GM21423 (cell line): Measurements from ENCODE around the gene PDE4D.
A peak's percentile ranks its signal among the peaks of the same experiment; 100 is the strongest.
"Not testable (repeated sequence)": the region's sequence is repeated elsewhere in the genome, so short reads cannot be mapped to it uniquely, and the experiment has no call there.

ENCODE experiments used
- ATAC-seq: cut with Tn5 transposase; IDR thresholded peaks from one replicate; pipeline ENCODE4 v1.9.1; 2021; ENCODE audit warnings: mild to moderate bottlenecking, moderate library complexity; ENCODE audit not compliant: unreplicated experiment

The PDE4D gene

DNA sequence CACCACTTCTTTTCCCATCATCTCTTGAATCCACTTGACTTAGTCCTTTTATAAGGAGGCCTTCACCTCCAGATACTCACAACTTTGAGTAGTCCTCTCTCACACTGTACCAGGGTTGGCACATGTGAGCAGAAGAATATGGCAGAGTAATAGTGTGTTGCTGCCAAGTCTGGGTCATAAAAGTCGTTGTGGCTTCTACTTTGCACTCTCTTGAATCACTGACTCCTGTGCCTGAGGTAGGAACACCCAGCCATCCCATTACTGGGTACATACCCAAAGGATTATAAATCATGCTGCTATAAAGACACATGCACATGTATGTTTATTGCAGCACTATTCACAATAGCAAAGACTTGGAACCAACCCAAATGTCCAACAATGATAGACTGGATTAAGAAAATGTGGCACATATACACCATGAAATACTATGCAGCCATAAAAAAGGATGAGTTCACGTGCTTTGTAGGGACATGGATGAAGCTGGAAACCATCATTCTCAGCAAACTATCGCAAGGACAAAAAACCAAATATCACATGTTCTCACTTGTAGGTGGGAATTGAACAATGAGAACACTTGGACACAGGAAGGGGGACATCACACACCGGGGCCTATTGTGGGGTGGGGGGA is 145.4 kb downstream of the PDE4D start:
- not testable (repeated sequence) for ATAC-seq

DNA sequence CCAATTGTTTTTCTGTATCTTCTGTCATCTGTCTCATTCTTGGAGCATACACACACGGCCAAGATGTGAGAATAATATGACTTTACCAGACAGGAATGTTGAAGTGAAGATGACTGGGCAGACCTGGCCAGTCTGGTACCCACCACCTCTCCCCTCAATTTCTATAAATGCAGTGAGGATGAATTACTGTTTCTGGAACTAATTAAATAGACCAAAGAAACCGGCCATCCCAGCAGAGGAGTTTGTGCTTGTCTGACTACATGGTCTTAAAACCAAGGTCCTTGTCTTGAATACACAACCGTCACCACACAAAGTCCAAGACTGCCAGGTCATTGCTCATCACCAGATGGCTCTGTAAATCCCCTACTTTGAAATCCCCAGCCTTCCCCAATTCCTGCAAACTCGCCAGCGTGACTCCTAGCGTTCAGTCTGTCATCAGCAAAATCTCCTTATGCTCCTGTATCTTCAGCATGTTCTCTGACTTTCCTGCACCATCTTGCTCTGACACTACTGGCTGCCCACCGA is 147.2 kb downstream of the PDE4D start:
- ATAC-seq, result no peak

DNA sequence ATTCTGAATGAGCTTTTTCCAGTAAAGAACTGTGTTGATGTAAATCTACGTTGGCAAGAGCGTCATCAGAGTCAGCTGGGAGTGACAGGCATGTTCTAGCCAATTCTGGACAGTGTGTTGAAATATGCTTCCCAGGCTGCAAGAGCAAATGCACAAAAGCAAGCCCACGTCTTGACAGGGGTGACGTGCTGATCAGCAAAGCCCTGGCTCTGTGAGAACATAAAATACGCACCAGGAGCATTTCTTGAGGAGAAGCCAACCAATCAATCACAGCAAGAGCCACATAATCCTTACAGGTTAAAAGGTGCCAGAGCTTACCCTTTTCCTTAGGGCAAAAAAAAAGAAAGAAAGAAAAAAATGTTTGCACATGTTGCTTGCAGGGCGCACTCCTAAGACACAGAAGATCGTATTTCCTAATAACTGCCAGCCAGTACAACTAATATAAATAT is 148.1 kb downstream of the PDE4D start:
- ATAC-seq, result no peak

DNA sequence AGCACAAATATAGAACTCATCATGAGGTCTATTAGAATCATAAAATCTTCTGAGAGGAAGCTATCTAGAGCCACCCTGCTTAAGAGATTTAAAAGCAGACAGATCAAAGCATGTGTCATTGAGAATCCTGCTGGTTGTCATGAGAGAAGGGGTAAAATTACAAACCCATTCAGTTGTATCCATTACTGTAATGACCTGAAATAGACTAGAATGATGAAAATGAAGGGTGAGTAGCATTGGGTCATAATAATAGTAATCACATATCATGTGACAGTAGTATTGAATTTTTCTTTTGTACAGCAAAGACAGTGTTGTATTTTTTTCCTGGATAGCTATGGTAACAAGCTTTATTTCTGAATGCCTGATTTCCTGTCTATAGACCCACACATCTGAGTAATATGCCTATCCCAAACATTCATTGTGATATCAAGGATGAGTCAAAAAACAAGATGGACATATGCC is 149.0 kb downstream of the PDE4D start:
- no peak for ATAC-seq

DNA sequence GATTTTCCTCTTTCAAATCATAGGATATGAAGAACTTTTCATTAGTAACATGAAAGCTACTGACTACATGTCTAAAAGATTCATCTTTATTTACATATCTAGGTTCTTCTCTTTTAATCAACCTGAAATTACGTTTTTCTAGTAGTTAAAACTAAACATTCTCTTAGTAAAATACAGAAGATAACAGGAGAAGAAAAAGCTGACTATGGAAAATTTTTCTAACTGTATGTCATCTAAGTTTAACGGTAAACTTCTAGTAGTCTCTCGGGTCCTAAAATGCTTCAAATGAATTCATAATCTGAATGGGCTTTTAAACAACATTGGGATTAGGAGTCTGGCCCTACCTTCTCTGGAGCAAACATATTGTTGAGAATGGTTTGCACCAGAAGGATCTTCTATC is 151.9 kb downstream of the PDE4D start:
- no peak for ATAC-seq

DNA sequence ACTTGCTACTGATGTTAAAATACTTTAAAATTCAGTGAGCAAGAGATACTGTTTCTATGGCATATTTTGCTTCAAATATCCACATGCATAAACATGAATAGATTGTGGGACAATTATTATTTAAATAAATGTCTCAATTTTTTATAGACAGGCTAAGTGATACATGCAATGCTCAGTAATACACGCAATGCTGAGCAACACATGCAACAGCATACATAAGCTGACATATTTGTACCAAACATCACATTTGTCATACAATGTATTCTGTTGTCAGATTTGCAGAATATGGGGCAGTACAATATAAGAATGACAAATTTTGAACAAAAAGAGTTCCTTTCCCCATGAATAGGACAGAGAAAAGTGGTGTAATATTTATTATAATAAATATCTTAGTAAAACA is 155.5 kb downstream of the PDE4D start:
- no peak for ATAC-seq

DNA sequence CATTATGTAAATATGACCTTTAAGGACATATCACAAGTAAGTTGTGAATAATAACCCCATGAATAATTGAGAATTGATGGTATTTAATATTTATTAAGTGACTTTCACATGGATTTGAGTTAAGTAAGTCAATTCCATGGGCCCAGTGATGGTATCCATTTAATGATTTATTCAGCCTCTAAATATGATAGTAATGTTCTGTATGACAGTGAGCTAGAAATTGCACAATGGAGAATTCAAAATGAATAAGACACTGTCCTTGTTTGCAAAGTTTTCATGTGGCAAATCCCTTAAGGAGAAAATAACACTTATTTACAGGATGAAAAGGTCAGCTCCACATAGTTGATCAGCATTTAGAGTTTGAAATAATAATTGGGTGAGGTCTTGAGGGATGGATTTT is 160.7 kb downstream of the PDE4D start:
- ATAC-seq, result no peak

DNA sequence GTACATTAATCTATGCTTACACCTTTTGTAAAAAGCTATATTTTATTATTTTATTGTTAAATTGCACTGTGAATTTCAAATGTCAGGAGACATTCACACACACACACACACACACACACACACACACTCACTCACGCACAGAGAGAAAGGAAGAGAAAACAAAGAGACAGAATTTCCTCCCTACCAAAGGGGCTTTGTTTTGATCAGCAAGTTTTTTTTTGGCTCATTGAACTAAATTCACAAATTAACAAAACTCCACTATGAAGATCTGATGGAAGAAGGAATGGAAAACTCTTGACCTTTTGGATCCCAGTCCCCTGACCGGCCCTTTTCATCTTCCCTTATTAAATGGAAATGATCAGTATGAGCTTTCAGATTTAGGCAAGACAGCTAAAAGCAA is 161.2 kb downstream of the PDE4D start:
- ATAC-seq, result no peak

DNA sequence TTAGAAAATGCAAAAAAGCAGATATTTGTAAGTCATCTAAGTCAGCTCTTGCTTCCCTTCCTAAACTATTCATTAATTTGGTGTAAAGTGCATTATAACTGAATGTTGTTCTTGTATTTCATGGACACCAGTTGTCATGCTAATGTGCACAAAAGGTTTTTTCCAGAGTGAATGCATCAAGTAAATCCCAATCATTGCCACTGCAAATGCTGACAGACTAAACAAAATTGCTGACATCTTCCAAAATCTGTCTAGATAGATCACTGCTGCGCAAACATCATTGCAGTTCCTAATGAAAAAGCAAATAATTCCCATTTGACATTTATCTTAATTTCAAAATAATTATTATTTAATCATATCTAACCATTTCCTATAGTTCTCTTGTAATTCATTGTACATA is 161.7 kb downstream of the PDE4D start:
- no peak for ATAC-seq

DNA sequence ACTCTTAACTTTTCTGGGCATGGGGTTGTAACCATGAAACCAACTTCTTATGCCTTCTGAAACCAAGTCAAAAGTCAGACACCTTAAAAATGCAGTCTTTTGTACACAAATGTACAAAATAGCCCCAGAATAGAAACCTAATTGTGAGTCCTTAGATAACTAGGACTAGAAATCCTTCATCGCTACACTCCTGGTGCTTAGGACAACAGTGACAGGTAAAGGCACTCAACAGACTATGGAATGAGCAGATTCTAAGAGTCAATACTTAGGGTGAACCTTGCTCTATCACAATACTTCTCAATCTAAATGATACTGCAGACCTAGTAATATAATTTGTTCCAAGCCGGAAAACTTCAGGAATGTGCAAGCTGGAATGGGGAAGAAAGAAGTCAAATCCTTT is 163.7 kb downstream of the PDE4D start:
- no peak for ATAC-seq

DNA sequence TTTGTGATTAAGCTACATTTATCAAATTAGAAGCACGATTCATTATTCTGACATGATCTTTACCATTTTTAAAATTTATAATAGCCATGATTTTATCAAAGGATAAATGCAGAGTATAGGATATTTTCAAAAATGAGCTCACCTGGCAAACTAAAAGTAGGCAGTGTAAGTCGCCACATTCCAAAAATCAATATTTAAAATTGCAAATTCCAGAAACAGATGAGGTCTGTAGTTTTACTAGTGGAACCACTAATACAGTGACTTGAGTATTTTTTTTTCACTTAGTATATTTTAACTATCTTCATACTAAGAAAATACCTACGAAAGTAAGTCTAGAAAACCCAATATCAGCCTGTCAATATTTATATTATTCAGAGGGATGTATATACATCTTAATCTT is 164.2 kb downstream of the PDE4D start:
- ATAC-seq, result no peak

DNA sequence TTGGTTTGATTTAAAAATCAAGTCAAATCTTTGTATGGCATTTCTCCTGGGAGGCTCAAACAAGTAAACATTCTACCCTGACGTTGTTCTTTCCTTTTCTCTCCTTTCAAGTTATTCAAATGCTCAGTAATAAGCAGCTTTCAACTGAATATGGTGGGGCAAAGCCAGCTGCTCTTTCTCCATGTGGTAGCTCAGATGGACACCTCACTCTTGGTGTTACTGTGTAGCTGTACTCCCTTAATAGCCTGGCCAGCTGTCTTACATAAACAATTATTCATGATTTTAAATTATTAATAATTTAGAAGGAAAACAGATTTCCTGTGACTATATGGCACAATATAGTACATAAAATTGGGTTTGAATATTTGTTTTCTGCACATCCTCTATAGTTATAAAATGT is 165.2 kb downstream of the PDE4D start:
- no peak for ATAC-seq

DNA sequence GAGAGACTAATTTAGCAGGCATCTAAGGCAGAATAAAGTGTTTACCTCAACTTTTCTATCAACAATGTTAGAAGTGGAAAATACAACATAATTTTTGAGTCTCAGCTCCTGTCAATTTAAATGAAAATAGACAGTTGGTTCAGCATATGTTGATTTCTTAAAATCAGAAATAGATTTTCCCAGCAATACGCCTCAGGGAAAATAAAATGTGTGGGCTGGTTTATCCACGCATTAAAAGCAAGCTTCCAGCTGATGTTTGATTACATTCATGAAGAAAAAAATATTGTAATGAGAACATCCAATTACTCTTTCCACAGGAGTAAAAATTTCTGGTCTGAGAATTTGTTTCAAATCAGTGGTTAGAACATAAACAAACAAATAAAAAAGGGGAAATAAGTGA is 166.3 kb downstream of the PDE4D start:
- ATAC-seq, result no peak

DNA sequence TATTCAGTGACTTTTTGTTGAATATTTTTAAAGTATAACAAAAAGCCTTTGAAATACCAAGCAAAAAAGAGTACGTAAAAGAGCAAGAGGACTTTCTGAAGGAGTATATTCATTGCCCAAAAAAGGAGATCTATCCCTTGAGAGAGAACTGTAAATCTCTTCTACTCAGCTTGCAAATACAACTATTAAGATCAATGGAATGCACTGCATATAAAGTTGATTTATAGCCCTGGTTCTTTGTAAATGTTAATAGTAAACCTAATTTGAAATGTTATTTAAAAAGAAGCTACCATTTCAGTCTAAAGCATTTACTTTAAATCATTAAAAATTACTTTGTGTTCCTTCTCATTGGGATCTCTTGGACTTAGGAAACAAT is 168.1 kb downstream of the PDE4D start:
- ATAC-seq, result no peak

DNA sequence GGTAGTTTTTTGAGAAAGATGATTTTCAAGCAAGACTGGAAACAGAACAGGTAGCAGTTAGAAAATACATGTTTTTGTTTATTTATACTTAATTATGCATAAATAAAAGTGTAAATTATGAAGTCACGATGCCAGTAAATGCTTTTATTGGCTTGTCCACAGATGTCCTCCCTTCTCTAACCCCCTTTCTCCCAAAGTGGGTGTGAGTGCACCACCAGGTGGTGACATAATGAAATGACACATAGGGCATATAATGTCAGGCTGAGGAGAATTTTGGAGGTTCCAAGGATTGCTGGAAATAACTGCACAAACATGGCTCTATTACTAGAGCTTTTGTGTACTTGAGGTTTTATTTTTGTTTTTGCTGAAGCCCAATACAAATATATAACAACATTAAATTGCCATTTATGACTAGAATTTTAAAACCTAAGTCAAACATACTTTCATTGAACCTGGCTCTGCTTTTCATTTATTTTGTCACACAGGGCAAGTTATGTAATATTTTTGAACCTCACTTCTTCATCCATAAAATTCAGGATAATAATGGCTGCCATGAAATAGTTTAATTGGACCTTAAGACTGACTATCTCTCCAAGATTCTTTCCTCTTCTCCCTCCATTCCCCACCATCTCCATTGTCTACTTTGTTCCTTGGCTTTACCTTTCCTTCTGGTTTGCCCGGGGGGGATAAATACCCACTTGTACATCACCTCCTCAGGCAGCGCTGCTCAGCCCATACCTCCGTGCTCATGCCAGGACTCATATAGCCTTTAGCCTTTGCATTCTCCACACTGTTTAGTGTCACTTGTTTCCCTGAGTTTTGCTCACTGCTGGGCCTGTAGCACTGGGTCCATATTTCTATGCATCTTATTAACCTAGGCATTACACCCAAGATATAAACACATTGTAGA is 168.8 kb downstream of the PDE4D start:
- peak; percentile 87 for ATAC-seq

DNA sequence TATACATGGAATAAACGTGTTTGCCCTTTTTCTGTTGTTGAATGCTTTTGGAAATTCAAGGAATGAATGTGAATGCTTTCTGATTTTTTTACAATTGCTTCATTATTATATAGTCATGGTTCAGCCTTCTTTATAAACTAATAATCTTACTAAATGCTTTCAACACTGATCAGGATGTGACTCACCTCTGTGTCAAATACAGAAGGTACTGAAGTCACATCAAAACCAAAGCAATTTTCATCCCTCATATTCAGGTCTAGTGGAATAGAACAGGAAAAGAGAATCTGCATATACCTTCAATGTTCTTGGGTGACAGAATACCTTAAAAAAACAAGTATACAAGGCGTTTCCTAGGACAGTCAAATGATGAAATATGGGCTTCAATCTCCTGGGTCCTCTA is 170.7 kb downstream of the PDE4D start:
- ATAC-seq, result no peak

DNA sequence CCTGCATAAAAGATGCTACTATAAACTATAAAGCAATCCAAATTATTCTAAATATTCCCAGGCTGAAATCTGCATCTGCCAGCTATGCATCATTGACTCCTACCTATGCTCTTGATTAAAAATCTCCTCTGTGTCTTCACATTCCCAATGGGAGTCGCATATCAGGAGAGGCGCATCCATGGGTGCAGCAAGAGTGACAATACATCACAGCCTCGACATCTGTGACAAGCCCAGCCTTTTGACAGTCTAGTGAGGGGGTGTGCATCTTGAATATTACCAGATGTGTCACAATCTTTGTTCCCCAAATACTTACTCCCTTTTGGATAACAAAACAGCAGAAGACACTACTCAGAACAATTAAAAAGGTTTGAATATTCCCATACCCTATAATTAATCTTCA is 171.8 kb downstream of the PDE4D start:
- ATAC-seq, result no peak

DNA sequence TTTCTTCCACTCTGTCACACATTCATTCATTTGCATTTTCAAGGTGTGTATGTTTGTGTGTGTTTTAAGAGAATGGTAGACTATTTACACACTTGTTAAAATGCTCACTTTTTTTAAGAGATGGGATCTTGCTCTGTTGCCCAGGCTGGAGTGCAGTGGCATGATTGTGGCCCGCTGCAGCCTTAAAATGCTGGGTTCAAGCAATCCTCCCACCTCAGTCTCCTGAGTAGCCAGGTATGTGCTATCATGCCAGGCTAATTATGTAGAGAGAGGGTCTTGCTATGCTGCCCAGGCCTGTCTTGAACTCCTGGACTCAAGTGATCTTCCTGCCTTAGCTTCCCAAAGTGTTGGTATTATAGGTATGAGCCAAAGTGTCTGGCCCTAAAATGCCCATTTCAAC is 173.5 kb downstream of the PDE4D start:
- ATAC-seq, result no peak

DNA sequence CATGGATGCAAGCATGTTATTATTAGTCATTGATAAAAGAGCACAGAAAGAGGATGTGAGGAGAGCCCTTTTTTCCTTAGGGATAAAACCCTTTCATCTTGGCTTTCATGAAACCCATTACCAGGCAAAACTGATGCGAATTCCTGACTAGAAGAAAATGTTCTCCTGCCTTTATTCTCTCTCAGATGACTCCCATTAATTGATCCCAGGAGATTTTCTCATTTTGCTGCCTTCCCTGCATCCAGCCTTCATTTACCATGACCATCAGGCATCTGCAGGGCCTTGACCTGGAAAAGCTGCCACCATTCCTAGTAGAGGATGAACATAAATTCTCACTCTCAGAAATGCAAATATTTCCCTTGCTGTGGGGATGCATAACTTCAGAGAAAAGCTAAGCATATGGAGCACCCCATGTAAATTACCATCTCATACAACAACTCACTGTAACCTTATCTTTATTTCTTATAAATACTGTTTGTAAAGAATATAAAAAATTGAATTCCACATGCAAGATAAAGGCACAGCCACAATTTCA is 176.5 kb downstream of the PDE4D start:
- ATAC-seq, result no peak

DNA sequence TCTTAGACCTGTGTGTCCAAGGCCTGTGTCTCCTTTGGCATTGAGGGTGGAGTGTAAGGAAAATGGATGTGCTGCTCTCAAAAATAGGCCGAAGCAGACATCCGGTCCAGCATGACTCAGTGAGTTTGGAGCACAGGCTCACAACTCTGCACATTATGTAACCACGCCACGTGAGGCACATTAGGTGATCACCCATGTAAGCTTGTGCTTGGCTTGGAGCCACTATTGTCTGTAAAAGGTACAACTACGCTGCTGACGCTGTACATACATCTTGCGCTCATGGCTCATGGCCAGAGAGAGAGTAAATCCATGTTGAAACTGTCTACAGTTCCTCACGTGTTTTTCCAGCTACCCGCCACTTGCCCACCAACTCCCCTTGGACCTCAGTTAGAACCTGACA is 177.5 kb downstream of the PDE4D start:
- ATAC-seq, result no peak

DNA sequence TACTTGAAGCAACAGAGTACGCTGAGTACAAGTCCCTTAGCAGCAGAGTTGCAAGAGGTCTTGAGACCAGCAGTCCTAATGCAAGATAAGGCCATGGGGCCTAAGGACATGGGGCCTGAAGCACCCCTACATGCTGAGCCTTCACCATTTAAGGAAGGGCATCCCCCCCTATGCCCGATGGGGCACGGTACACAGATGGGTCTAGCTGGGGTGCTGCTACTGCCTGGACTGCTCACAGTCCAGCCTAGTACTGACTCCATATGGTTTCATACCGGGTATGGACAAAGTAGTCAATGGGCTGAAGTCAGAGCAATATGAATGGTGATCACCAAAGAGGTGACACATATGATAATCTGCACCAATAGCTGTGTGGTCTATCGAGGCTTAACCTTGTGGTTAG is 178.3 kb downstream of the PDE4D start:
- ATAC-seq, result no peak

DNA sequence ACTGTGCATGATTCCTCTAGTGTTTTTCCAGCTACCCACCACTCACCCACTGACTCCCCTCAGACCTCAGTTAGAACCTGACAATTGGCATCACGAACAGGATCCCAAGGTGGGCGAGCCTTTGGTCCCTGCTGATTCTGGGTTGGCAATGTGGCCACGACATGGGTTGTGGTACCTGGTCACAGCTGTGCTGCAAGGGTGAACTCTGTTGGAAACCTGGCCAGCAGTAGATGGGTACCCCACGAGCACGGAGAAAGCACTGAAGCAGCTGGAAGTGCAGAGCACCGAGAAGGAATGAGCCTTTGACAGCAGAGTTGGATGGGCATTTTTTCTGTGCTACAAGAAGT is 180.1 kb downstream of the PDE4D start:
- no peak for ATAC-seq
